CD4-positive, alpha-beta memory T cell (primary cell): Measurements from ENCODE around the gene PATJ. TPM values are rescaled to one million over a fixed set of nuclear protein-coding genes. Genes with fewer than 3 reads are reported as not detected.
"Not testable (repeated sequence)": the region's sequence is repeated elsewhere in the genome, so short reads cannot be mapped to it uniquely, and the experiment has no call there.

ENCODE experiments used
- CTCF ChIA-PET: fragments of 350-600 bp; sonication (Branson Sonifier 250); formaldehyde crosslinking; loops from one replicate; lab custom pipeline; 2021; ENCODE audit warnings: inconsistent platforms; ENCODE audit not compliant: partially characterized antibody; lab: Charles Lee
- POLR2A ChIA-PET: fragments of 350-600 bp; sonication (Branson Sonifier 250); formaldehyde crosslinking; loops from one replicate; lab custom pipeline; 2021; ENCODE audit not compliant: partially characterized antibody; lab: Charles Lee
- DNase-seq, 5 donors: peaks; one replicate each; pipeline versions ENCODE4 v3.0.0 to v3.0.0-alpha.2; 2020 to 2022; ENCODE audit warnings: mixed read lengths in 1 of 5
- H3K27ac ChIP-seq: one replicate; pipeline ENCODE4 v1.7.0; 2013; ENCODE audit warnings: low read depth, low read length
- H3K27me3 ChIP-seq: 2 replicates; pipeline ENCODE4 v1.7.0; 2013; ENCODE audit warnings: mild to moderate bottlenecking, low read length, moderate library complexity; ENCODE audit not compliant: insufficient read depth
- H3K36me3 ChIP-seq: 2 replicates; pipeline ENCODE4 v1.7.0; 2013; ENCODE audit warnings: mild to moderate bottlenecking, low read length, moderate library complexity; ENCODE audit not compliant: insufficient read depth
- H3K4me1 ChIP-seq: 2 replicates; pipeline ENCODE4 v1.7.0; 2013; ENCODE audit warnings: mild to moderate bottlenecking, low read length, moderate library complexity; ENCODE audit not compliant: insufficient read depth
- H3K4me3 ChIP-seq, 2 donors: one replicate each; pipeline ENCODE4 v1.7.0; 2013; ENCODE audit warnings: low read length in 2 of 2, mild to moderate bottlenecking in 1 of 2
- H3K9me3 ChIP-seq, 2 donors: one replicate each; pipeline ENCODE4 v1.7.0; 2013; ENCODE audit warnings: low read length in 2 of 2, control low read depth in 1 of 2; ENCODE audit not compliant: control insufficient read depth in 1 of 2
- H3K27ac Mint-ChIP-seq, 7 donors: one replicate each; pipeline ENCODE4 v1.8.0; 2020 to 2021; ENCODE audit warnings: mixed read lengths in 7 of 7, mild to moderate bottlenecking in 6 of 7, inconsistent platforms in 3 of 7, moderate library complexity in 3 of 7
- H3K27me3 Mint-ChIP-seq, 2 donors: one replicate each; pipeline ENCODE4 v1.8.0; 2020 to 2021; ENCODE audit warnings: mixed read lengths in 2 of 2
- H3K36me3 Mint-ChIP-seq, 2 donors: one replicate each; pipeline ENCODE4 v1.8.0; 2020 to 2021; ENCODE audit warnings: mixed read lengths in 2 of 2, inconsistent platforms in 1 of 2, mild to moderate bottlenecking in 1 of 2
- H3K4me1 Mint-ChIP-seq, 4 donors: one replicate each; pipeline ENCODE4 v1.8.0; 2020 to 2021; ENCODE audit warnings: mixed read lengths in 4 of 4, mild to moderate bottlenecking in 1 of 4
- H3K4me3 Mint-ChIP-seq, 8 donors: one replicate each; pipeline ENCODE4 v1.8.0; 2020 to 2021; ENCODE audit warnings: mixed read lengths in 8 of 8, mild to moderate bottlenecking in 7 of 8, moderate library complexity in 6 of 8, inconsistent platforms in 3 of 8
- H3K9me3 Mint-ChIP-seq, 8 donors: one replicate each; pipeline ENCODE4 v1.8.0; 2020 to 2021; ENCODE audit warnings: mixed read lengths in 8 of 8, mild to moderate bottlenecking in 5 of 8, inconsistent platforms in 3 of 8, moderate library complexity in 1 of 8
- intact Hi-C: fragments of 100-400 bp; cut with micrococcal nuclease; formaldehyde crosslinking; loops from one replicate; pipeline ENCODE4 v1.15.1; 2023
- polyA plus RNA-seq, 2 donors: library from polyadenylated mRNA; unstranded; fragments of 300-500 nt; fragmentation: Illumina TruSeq; gene quantifications; one replicate each; pipeline ENCODE4 v1.2.3, GENCODE V29; 2021
- total RNA-seq, 2 experiments: library from RNA; stranded (reverse); gene quantifications; one replicate each; pipeline ENCODE4 v1.2.3, GENCODE V29; 2021

The PATJ gene
- total and polyA plus RNA-seq, 4 experiments from 2014 or later: 10.1 to 49.0 (median 38.0) TPM

GRCh38 chr1:61875198-61875597 is 132.9 kb downstream of the PATJ start:
- CTCF ChIA-PET: no interaction called here
- intact Hi-C loops: no loop called here
- peaks cover 51 to 71% of the 10 kb centered on the region in 2 donors for H3K36me3 Mint-ChIP-seq
- no peak overlapping the region for H3K27ac Mint-ChIP-seq
- Histone ChIP-seq H3K4me1 (no peaks in the 10 kb centered on the region), H3K36me3 (no peaks in the 10 kb centered on the region), H3K9me3 (no peaks in the 10 kb centered on the region), H3K27me3 (no peaks in the 10 kb centered on the region), H3K27ac (no peak overlapping the region), H3K4me3 (no peak overlapping the region)
- no peak for DNase-seq
- H3K4me3 Mint-ChIP-seq: no peak overlapping the region
- POLR2A ChIA-PET: no interaction called here
- no peaks in the 10 kb centered on the region for H3K4me1 Mint-ChIP-seq
- peaks cover 0 to 2% (median 0%) of the 10 kb centered on the region in 8 donors for H3K9me3 Mint-ChIP-seq
- H3K27me3 Mint-ChIP-seq: no peaks in the 10 kb centered on the region

DNA sequence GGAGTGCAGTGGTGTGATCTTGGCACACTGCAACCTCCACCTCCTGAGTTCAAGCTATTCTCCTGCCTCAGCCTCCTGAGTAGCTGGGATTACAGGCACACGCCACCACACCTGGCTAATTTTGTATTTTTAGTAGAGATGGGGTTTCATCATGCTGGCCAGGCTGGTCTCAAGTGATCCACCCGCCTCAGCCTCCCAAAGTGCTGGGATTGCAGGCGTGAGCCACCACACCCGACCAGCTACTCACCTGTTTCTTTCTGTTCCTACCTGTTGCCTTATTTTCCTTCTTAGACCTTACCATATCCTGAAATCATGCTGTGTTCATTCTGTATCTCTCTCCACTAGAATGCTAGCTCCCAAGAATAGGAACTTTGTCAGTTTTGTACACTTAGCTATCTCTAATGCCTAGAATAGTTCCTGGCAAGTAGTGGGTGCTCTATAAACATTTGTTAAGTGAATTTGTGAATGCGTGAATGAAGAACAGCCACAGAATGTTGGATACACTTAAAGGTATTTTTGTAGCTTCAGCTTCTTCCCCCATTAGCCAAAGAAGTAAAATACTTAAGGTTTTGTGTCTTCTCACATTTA is 137.7 kb downstream of the PATJ start:
- CTCF ChIA-PET: interaction anchor here (0.6 kb wide), 1 partner anchor 261 kb away, joined by 3 read pairs; no protein-coding TSS in a partner anchor
- H3K27me3 ChIP-seq, H3K4me3 ChIP-seq, intact Hi-C loops, H3K4me3 Mint-ChIP-seq, DNase-seq, H3K4me1 ChIP-seq, H3K27me3 Mint-ChIP-seq, H3K9me3 Mint-ChIP-seq, H3K9me3 ChIP-seq, H3K27ac ChIP-seq, POLR2A ChIA-PET, H3K4me1 Mint-ChIP-seq, H3K27ac Mint-ChIP-seq: not testable (repeated sequence)
- peaks cover 16% of the 10 kb centered on the region for H3K36me3 ChIP-seq
- H3K36me3 Mint-ChIP-seq: peaks cover 68 to 80% of the 10 kb centered on the region in 2 donors

DNA sequence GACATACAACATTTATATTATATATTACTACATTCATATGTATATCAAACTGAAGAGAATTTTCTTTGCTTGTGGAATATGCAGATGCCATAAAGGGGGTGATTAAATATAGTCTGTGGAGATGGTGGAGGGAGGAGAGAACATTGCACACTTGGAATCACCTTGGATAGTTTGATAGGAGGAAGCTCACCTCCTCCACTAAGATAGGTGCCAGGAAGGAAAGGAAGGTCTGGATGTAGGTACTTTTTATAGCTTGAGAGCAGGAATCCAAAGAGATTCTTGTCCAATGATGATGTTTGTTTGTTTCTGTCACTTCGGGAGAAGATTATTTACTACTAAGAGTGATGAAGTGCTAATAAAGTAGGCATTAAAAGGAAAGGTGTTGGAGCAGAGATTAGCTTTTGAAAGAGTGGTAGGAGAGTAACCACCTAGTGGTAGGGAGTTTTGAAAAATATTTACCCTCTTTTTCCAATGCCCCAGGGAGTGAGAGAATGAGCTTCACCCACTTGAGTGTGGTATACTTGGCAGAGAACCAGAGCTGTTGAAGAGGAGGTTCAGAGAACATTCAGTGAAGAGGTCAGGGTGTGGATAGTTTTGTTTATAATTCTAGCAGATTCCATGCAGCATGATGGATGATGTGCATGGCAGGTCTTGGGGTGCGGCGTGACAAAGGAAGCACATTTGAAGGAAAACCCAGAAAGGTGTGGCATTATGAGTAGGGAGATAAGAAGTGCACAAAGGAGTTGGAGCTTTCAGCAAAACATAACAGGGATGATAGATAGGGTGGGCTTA is 145.0 kb downstream of the PATJ start:
- Mint-ChIP-seq H3K36me3 (peaks cover 67 to 74% of the 10 kb centered on the region in 2 donors), H3K9me3 (peaks cover 0 to 6% (median 2%) of the 10 kb centered on the region in 8 donors), H3K4me1 (peaks cover 0 to 3% (median 0%) of the 10 kb centered on the region in 4 donors), H3K4me3 (no peak overlapping the region), H3K27me3 (no peaks in the 10 kb centered on the region), H3K27ac (peak overlapping the region in 1 of 7 donors; percentile 45)
- Histone ChIP-seq H3K27ac (no peak overlapping the region), H3K9me3 (no peaks in the 10 kb centered on the region), H3K27me3 (no peaks in the 10 kb centered on the region), H3K4me3 (no peak overlapping the region), H3K4me1 (no peaks in the 10 kb centered on the region), H3K36me3 (peaks cover 18% of the 10 kb centered on the region)
- intact Hi-C loops: no loop called here
- ChIA-PET CTCF (no interaction called here), POLR2A (interaction anchor here (0.5 kb wide), 1 partner anchor 1535 kb away, joined by 3 read pairs; no protein-coding TSS in a partner anchor)
- DNase-seq: no peak

DNA sequence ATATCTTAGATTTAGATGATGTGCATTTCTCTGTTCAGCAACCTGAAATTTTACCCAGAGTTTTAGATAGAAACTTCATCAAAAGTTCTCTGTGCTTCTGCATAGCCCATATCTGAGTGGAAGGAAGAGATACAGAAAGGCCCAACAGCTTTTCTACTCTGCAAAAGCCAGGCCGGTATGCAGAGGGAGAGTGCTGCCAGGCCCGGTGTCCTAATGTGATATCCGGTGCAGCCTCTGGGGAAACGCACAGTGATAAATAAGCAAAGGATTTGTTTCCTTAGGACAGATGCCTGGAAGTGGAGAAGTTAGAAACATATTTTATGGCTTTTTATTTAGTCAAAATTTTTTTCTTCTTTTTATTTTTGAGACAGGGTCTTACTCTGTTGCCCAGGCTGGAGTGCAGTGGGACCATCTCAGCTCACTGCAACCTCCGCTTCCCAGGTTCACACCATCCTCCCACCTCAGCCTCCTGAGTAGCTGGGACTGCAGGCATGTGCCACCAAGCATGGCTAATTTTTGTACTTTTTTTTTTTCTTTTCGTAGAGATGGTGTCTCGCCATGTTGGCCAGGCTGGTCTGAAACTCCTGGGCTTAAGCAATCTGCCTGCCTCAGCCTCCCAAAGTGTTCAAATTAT is 145.8 kb downstream of the PATJ start:
- no peak overlapping the region for H3K27ac ChIP-seq
- no peaks in the 10 kb centered on the region for H3K27me3 ChIP-seq
- ChIA-PET CTCF (no interaction called here), POLR2A (no interaction called here)
- peak overlapping the region in 2 of 7 donors; percentile 5 to 18 for H3K27ac Mint-ChIP-seq
- intact Hi-C loops: no loop called here
- H3K9me3 ChIP-seq: no peaks in the 10 kb centered on the region
- H3K9me3 Mint-ChIP-seq: peaks cover 0 to 6% (median 2%) of the 10 kb centered on the region in 8 donors
- no peak overlapping the region for H3K4me3 ChIP-seq
- H3K36me3 Mint-ChIP-seq: peaks cover 67 to 70% of the 10 kb centered on the region in 2 donors
- no peaks in the 10 kb centered on the region for H3K4me1 ChIP-seq
- peaks cover 13% of the 10 kb centered on the region for H3K36me3 ChIP-seq
- no peaks in the 10 kb centered on the region for H3K27me3 Mint-ChIP-seq
- H3K4me1 Mint-ChIP-seq: peaks cover 0 to 3% (median 0%) of the 10 kb centered on the region in 4 donors
- no peak for DNase-seq
- H3K4me3 Mint-ChIP-seq: no peak overlapping the region

- POLR2A ChIA-PET: no interaction called here
- intact Hi-C loops: no loop called here
- no peak overlapping the region for H3K4me3 Mint-ChIP-seq
- peaks cover 0 to 3% (median 0%) of the 10 kb centered on the region in 4 donors for H3K4me1 Mint-ChIP-seq
- H3K27ac Mint-ChIP-seq: peak overlapping the region in 1 of 7 donors; percentile 21
- H3K27me3 Mint-ChIP-seq: no peaks in the 10 kb centered on the region
- Histone ChIP-seq H3K36me3 (peaks cover 13% of the 10 kb centered on the region), H3K27me3 (no peaks in the 10 kb centered on the region), H3K9me3 (no peaks in the 10 kb centered on the region), H3K4me1 (no peaks in the 10 kb centered on the region), H3K4me3 (no peak overlapping the region), H3K27ac (no peak overlapping the region)
- DNase-seq: no peak
- H3K9me3 Mint-ChIP-seq: peaks cover 0 to 6% (median 2%) of the 10 kb centered on the region in 8 donors
- peaks cover 71 to 75% of the 10 kb centered on the region in 2 donors for H3K36me3 Mint-ChIP-seq
- CTCF ChIA-PET: no interaction called here
These were observed 146.5 kb downstream of the PATJ start for GRCh38 chr1:61888808-61889207.

- POLR2A ChIA-PET, intact Hi-C loops, H3K4me3 Mint-ChIP-seq, H3K27ac Mint-ChIP-seq, H3K4me1 ChIP-seq, H3K4me3 ChIP-seq, H3K9me3 Mint-ChIP-seq, H3K27ac ChIP-seq, DNase-seq, CTCF ChIA-PET, H3K27me3 ChIP-seq, H3K4me1 Mint-ChIP-seq, H3K27me3 Mint-ChIP-seq, H3K9me3 ChIP-seq, H3K36me3 ChIP-seq: not testable (repeated sequence)
- peaks cover 72 to 77% of the 10 kb centered on the region in 2 donors for H3K36me3 Mint-ChIP-seq
These were observed 148.2 kb downstream of the PATJ start for GRCh38 chr1:61890435-61890834.

DNA sequence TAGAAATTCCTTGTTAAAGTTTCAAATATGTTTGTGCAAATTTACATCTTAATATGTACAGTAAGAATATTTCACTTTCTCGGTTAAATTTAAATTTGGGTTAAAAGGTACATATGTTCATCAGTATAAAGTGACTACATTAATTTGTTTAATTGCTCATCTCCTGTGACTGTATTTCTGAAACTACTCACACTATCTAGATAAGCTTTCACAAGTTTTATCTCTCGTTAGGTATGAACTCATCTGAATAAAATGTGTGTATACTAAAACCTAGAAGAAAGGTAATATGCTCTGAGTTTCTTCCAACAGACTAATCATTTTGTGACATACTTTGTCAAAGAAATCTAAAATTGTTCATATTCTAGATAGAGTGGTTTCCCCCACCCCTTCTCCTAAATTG is 150.7 kb downstream of the PATJ start:
- no peak overlapping the region for H3K27ac Mint-ChIP-seq
- no peak overlapping the region for H3K4me3 Mint-ChIP-seq
- H3K36me3 Mint-ChIP-seq: peaks cover 62 to 66% of the 10 kb centered on the region in 2 donors
- CTCF ChIA-PET: no interaction called here
- H3K36me3 ChIP-seq: peaks cover 3% of the 10 kb centered on the region
- intact Hi-C loops: no loop called here
- no peak overlapping the region for H3K4me3 ChIP-seq
- no peaks in the 10 kb centered on the region for H3K27me3 Mint-ChIP-seq
- H3K9me3 Mint-ChIP-seq: peaks cover 0 to 9% (median 3%) of the 10 kb centered on the region in 8 donors
- no peaks in the 10 kb centered on the region for H3K9me3 ChIP-seq
- DNase-seq: no peak
- POLR2A ChIA-PET: no interaction called here
- H3K4me1 Mint-ChIP-seq: peaks cover 0 to 2% (median 0%) of the 10 kb centered on the region in 4 donors
- H3K4me1 ChIP-seq: no peaks in the 10 kb centered on the region
- H3K27me3 ChIP-seq: no peaks in the 10 kb centered on the region
- no peak overlapping the region for H3K27ac ChIP-seq
